ENCODE measurements around the gene OR6Y1. TPM values are rescaled to one million over a fixed set of nuclear protein-coding genes. Genes with fewer than 3 reads are reported as not detected.

OR6Y1 gene
- total and polyA plus RNA-seq, 2 experiments from 2014 or later = not detected

DNA sequence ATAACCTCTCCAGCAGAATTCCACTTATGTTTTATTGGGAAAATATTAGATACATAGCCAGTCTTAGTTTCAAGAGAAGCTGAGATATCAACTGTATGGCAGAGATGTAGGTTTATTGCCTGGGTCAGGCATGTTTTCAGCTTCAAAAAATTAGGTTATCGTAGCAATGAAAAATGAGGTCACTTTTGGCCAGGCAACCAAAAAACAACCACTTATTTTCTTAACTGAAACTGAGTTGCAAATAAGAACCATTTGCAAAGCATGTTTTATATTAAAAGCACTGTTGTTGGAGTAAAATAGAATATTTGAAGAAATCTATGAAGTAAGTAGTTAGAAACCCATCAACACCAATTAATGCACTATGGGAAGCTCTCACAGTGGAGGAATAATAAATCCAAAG is 5.5 kb upstream of the OR6Y1 start:
- ATAC-seq = no peak
- H3K4me2 ChIP-seq = no peak overlapping the region
- TF ChIP-seq, protein P1, sequence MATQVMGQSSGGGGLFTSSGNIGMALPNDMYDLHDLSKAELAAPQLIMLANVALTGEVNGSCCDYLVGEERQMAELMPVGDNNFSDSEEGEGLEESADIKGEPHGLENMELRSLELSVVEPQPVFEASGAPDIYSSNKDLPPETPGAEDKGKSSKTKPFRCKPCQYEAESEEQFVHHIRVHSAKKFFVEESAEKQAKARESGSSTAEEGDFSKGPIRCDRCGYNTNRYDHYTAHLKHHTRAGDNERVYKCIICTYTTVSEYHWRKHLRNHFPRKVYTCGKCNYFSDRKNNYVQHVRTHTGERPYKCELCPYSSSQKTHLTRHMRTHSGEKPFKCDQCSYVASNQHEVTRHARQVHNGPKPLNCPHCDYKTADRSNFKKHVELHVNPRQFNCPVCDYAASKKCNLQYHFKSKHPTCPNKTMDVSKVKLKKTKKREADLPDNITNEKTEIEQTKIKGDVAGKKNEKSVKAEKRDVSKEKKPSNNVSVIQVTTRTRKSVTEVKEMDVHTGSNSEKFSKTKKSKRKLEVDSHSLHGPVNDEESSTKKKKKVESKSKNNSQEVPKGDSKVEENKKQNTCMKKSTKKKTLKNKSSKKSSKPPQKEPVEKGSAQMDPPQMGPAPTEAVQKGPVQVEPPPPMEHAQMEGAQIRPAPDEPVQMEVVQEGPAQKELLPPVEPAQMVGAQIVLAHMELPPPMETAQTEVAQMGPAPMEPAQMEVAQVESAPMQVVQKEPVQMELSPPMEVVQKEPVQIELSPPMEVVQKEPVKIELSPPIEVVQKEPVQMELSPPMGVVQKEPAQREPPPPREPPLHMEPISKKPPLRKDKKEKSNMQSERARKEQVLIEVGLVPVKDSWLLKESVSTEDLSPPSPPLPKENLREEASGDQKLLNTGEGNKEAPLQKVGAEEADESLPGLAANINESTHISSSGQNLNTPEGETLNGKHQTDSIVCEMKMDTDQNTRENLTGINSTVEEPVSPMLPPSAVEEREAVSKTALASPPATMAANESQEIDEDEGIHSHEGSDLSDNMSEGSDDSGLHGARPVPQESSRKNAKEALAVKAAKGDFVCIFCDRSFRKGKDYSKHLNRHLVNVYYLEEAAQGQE (IDR thresholded peaks at IDR 0.05; ENCODE audit: unreplicated experiment) = no peak
- TF ChIP-seq, protein P2, sequence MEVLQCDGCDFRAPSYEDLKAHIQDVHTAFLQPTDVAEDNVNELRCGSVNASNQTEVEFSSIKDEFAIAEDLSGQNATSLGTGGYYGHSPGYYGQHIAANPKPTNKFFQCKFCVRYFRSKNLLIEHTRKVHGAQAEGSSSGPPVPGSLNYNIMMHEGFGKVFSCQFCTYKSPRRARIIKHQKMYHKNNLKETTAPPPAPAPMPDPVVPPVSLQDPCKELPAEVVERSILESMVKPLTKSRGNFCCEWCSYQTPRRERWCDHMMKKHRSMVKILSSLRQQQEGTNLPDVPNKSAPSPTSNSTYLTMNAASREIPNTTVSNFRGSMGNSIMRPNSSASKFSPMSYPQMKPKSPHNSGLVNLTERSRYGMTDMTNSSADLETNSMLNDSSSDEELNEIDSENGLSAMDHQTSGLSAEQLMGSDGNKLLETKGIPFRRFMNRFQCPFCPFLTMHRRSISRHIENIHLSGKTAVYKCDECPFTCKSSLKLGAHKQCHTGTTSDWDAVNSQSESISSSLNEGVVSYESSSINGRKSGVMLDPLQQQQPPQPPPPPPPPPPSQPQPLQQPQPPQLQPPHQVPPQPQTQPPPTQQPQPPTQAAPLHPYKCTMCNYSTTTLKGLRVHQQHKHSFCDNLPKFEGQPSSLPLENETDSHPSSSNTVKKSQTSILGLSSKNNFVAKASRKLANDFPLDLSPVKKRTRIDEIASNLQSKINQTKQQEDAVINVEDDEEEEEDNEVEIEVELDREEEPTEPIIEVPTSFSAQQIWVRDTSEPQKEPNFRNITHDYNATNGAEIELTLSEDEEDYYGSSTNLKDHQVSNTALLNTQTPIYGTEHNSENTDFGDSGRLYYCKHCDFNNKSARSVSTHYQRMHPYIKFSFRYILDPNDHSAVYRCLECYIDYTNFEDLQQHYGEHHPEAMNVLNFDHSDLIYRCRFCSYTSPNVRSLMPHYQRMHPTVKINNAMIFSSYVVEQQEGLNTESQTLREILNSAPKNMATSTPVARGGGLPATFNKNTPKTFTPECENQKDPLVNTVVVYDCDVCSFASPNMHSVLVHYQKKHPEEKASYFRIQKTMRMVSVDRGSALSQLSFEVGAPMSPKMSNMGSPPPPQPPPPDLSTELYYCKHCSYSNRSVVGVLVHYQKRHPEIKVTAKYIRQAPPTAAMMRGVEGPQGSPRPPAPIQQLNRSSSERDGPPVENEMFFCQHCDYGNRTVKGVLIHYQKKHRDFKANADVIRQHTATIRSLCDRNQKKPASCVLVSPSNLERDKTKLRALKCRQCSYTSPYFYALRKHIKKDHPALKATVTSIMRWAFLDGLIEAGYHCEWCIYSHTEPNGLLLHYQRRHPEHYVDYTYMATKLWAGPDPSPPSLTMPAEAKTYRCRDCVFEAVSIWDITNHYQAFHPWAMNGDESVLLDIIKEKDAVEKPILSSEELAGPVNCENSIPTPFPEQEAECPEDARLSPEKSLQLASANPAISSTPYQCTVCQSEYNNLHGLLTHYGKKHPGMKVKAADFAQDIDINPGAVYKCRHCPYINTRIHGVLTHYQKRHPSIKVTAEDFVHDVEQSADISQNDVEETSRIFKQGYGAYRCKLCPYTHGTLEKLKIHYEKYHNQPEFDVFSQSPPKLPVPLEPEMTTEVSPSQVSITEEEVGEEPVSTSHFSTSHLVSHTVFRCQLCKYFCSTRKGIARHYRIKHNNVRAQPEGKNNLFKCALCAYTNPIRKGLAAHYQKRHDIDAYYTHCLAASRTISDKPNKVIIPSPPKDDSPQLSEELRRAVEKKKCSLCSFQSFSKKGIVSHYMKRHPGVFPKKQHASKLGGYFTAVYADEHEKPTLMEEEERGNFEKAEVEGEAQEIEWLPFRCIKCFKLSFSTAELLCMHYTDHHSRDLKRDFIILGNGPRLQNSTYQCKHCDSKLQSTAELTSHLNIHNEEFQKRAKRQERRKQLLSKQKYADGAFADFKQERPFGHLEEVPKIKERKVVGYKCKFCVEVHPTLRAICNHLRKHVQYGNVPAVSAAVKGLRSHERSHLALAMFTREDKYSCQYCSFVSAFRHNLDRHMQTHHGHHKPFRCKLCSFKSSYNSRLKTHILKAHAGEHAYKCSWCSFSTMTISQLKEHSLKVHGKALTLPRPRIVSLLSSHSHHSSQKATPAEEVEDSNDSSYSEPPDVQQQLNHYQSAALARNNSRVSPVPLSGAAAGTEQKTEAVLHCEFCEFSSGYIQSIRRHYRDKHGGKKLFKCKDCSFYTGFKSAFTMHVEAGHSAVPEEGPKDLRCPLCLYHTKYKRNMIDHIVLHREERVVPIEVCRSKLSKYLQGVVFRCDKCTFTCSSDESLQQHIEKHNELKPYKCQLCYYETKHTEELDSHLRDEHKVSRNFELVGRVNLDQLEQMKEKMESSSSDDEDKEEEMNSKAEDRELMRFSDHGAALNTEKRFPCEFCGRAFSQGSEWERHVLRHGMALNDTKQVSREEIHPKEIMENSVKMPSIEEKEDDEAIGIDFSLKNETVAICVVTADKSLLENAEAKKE (CRISPR knock-in tag; IDR thresholded peaks at IDR 0.05) = no peak
- TF ChIP-seq STAT1 (IDR thresholded peaks at IDR 0.05; ENCODE audit: unreplicated experiment) = no peak
- no peak for TF ChIP-seq JUNB (IDR thresholded peaks at IDR 0.05; ENCODE audit: unreplicated experiment)
- no peak for TF ChIP-seq CREB1 (CRISPR knock-in tag; IDR thresholded peaks at IDR 0.05; ENCODE audit: low read depth)
- no peak for TF ChIP-seq ZNF331 (CRISPR knock-in tag; IDR thresholded peaks at IDR 0.05; ENCODE audit: low read depth)
- TF ChIP-seq EZH2phosphoT487 (IDR thresholded peaks at IDR 0.05; ENCODE audit: unreplicated experiment) = no peak
- TF ChIP-seq NANOG (IDR thresholded peaks at IDR 0.05; ENCODE audit: borderline replicate concordance) = no peak
- TF ChIP-seq, protein P3, sequence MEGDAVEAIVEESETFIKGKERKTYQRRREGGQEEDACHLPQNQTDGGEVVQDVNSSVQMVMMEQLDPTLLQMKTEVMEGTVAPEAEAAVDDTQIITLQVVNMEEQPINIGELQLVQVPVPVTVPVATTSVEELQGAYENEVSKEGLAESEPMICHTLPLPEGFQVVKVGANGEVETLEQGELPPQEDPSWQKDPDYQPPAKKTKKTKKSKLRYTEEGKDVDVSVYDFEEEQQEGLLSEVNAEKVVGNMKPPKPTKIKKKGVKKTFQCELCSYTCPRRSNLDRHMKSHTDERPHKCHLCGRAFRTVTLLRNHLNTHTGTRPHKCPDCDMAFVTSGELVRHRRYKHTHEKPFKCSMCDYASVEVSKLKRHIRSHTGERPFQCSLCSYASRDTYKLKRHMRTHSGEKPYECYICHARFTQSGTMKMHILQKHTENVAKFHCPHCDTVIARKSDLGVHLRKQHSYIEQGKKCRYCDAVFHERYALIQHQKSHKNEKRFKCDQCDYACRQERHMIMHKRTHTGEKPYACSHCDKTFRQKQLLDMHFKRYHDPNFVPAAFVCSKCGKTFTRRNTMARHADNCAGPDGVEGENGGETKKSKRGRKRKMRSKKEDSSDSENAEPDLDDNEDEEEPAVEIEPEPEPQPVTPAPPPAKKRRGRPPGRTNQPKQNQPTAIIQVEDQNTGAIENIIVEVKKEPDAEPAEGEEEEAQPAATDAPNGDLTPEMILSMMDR (conservative IDR thresholded peaks at IDR 0.05; ENCODE audit: low read depth in 2 of 2) = no peak
- TF ChIP-seq, protein P4, sequence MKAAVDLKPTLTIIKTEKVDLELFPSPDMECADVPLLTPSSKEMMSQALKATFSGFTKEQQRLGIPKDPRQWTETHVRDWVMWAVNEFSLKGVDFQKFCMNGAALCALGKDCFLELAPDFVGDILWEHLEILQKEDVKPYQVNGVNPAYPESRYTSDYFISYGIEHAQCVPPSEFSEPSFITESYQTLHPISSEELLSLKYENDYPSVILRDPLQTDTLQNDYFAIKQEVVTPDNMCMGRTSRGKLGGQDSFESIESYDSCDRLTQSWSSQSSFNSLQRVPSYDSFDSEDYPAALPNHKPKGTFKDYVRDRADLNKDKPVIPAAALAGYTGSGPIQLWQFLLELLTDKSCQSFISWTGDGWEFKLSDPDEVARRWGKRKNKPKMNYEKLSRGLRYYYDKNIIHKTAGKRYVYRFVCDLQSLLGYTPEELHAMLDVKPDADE (IDR thresholded peaks at IDR 0.05) = no peak
- TF ChIP-seq EZH2 (IDR thresholded peaks at IDR 0.05; ENCODE audit: low read depth, unreplicated experiment) = no peak
- TF ChIP-seq POLR2AphosphoS5 (IDR thresholded peaks at IDR 0.05; ENCODE audit: low read depth) = no peak
- TF ChIP-seq ZNF114 (CRISPR knock-in tag; IDR thresholded peaks at IDR 0.05) = no peak
- Mint-ChIP-seq H3K36me3 (ENCODE audit: low read depth) (no peaks in the 10 kb centered on the region), H3K9me3 (no peaks in the 10 kb centered on the region), H3K27ac (no peak overlapping the region), H3K4me1 (no peaks in the 10 kb centered on the region), H3K4me3 (no peak overlapping the region), H3K27me3 (ENCODE audit: insufficient read depth, low read depth, poor library complexity) (no peaks in the 10 kb centered on the region)
- no peak for DNase-seq (ENCODE audit: low spot score)
- no peaks in the 10 kb centered on the region for H3K36me3 ChIP-seq (ENCODE audit: insufficient read depth)
- H3F3A ChIP-seq (replicated peaks; ENCODE audit: low read depth) = no peaks in the 10 kb centered on the region
- H3K27me3 ChIP-seq (ENCODE audit: insufficient read depth) = no peaks in the 10 kb centered on the region
- no peaks in the 10 kb centered on the region for H3K79me2 ChIP-seq (replicated peaks; ENCODE audit: insufficient read depth)
- no peak overlapping the region for H2AFZ ChIP-seq
- no peak overlapping the region for H3K4me3 ChIP-seq
- H3K9me2 ChIP-seq (ENCODE audit: insufficient read depth) = peaks cover 9% of the 10 kb centered on the region; the same call in 1 of the 2 replicates
- no peaks in the 10 kb centered on the region for H4K20me1 ChIP-seq (replicated peaks; ENCODE audit: insufficient read depth)
- H3K27ac ChIP-seq (ENCODE audit: low read depth) = no peak overlapping the region
- H3K4me1 ChIP-seq (ENCODE audit: insufficient read depth) = no peaks in the 10 kb centered on the region

All from GM23338 (cell line).